Pancreas (tissue), 10 donors: ENCODE measurements around the gene SPECC1L. TPM values are rescaled to one million over a fixed set of nuclear protein-coding genes. Genes with fewer than 3 reads are reported as not detected.
A peak's percentile ranks its signal among the peaks of the same experiment; 100 is the strongest.

Experiments used
- ATAC-seq, 4 donors: fragments of 200-7000 bp; cut with Tn5 transposase; one replicate each; pipeline versions ENCODE4 v1.8.0 to v1.9.1; 2020; ENCODE audit warnings: mild to moderate bottlenecking in 4 of 4, moderate library complexity in 4 of 4
- DNase-seq, 6 donors: peaks; one replicate each; pipeline ENCODE4 v3.0.0-alpha.2; 2020
- FAIRE-seq: peaks from 2 replicates; lab custom pipeline; 2012; peaks lifted over from hg19 to GRCh38; lab: Jason Lieb, UNC
- H3K27ac ChIP-seq, 4 donors: fragments of 200-600 bp; sonication (generic); 1 replicate in 3 of 4; 2 replicates in 1 of 4; pipeline versions ENCODE4 v1.5.0 to v1.8.0; 2020
- H3K27me3 ChIP-seq, 4 donors: fragments of 200-600 bp; one replicate each; pipeline ENCODE4 v1.8.0; 2021
- H3K36me3 ChIP-seq, 3 donors: fragments of 200-600 bp; sonication (generic) in 1 of 3; one replicate each; pipeline versions ENCODE4 v1.5.0 to v1.8.0; 2020 to 2021
- H3K4me1 ChIP-seq, 3 donors: fragments of 200-600 bp; one replicate each; pipeline ENCODE4 v1.8.0; 2021
- H3K4me3 ChIP-seq, 4 donors: fragments of 200-600 bp; sonication (generic) in 2 of 4; one replicate each; pipeline versions ENCODE4 v1.5.0 to v1.8.0; 2020 to 2021
- H3K9me3 ChIP-seq, 4 donors: fragments of 200-600 bp; one replicate each; pipeline ENCODE4 v1.8.0; 2021
- CTCF ChIP-seq, 4 donors: fragments of 200-600 bp; sonication (generic) in 3 of 4; IDR thresholded peaks; one replicate each; pipeline versions ENCODE4 v1.5.0 to v1.8.0; 2021; ENCODE audit warnings: antibody characterized with exemption in 4 of 4
- WGBS, 2 donors: extraction: QIAGEN DNeasy Blood & Tissue Kit; methylation state at CpG; one replicate each; pipeline ENCODE4 v1.1.7; 2013; 5-methylcytosine and 5-hydroxymethylcytosine counted together
- intact Hi-C, 3 donors: fragments of 100-400 bp; cut with DNase I; formaldehyde crosslinking; loops; one replicate each; pipeline versions ENCODE4 v1.11.1 to v1.14.2; 2022
- polyA plus RNA-seq, 2 donors: library from polyadenylated mRNA; stranded (reverse); fragments of 200-250 nt; gene quantifications; one replicate each; pipeline ENCODE4 v1.2.3, GENCODE V29; 2013
- total RNA-seq, 6 donors: library from RNA; stranded (reverse); fragmentation: NEBNext Ultra II Directional in 4 of 6; extraction: Animal tissue kit (Norgen Biotek cat#: 25700) in 4 of 6; gene quantifications; one replicate each; pipeline versions ENCODE4 v1.2.1 to v1.2.4, GENCODE V29; 2021 to 2023
- donor health status: healthy with polysubstance abuse.
- donor health status: DM: no; HTN: no; CAD: no; lungs with moderate emphysema.
- donor health status: DM: no; HTN: no; CAD: no.
- donor health status: control.
- donor health status: control.
- donor health status: Bipolar disorder and iron deficiency.
- donor health status: DM: yes; HTN: yes; CAD: no.
- donor health status: DM: no; HTN: no; CAD: no.
- donor health status: DM: no; HTN: no; CAD: no.
- donor health status: DM: yes; HTN: yes; CAD: no.

Gene SPECC1L
- total and polyA plus RNA-seq, 8 donors, result 8.6 to 36.3 (median 26.5) TPM

DNA sequence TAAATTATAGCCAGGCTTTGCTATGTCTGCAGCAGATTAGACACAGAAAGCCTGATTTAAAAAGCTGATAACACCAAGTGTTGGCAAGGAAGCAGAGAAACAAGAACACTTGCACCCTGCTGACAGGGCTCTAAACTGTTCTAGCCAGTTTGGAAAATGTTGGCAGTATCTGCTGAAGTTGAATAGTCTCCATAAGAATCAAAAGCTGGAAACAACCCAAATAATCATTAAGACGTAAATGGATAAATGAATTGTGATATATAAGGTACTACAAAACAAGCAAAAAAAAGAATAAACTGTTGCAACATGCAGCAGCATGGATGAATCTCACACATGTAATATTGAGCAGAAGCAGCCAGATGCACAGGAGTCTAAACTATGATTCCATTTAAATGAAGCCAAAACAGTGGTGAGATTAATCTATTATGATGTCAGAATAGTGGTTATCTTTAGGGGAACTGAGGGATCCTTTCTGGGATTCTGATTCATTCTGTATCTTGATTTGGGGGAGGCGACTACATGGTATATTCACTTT, 116.4 kb downstream of the SPECC1L start:
- no peaks in the 10 kb centered on the region for H3K9me3 ChIP-seq
- no peaks in the 10 kb centered on the region for H3K4me1 ChIP-seq
- DNase-seq, result no peak
- 88 to 91% methylated on average over 2 of the region's 2 CpGs for WGBS, 2 donors
- TF ChIP-seq CTCF (IDR thresholded peaks at IDR 0.05), result no peak
- intact Hi-C loops, result no loop called here
- no peak overlapping the region for H3K4me3 ChIP-seq
- no peak for FAIRE-seq
- H3K36me3 ChIP-seq, result no peaks in the 10 kb centered on the region
- no peak for ATAC-seq
- no peaks in the 10 kb centered on the region for H3K27me3 ChIP-seq
- H3K27ac ChIP-seq, result no peak overlapping the region

GRCh38 chr22:24389680-24390079, 119.0 kb downstream of the SPECC1L start:
- no peaks in the 10 kb centered on the region for H3K4me1 ChIP-seq
- no peaks in the 10 kb centered on the region for H3K27me3 ChIP-seq
- no peak for ATAC-seq
- H3K4me3 ChIP-seq, result no peak overlapping the region
- WGBS, 2 donors, result 95 to 100% methylated on average over 1 of the region's 1 CpG
- H3K36me3 ChIP-seq, result no peaks in the 10 kb centered on the region
- no peaks in the 10 kb centered on the region for H3K9me3 ChIP-seq
- FAIRE-seq, result no peak
- no peak overlapping the region for H3K27ac ChIP-seq
- intact Hi-C loops, result no loop called here
- DNase-seq, result no peak
- no peak for TF ChIP-seq CTCF (IDR thresholded peaks at IDR 0.05)

DNA sequence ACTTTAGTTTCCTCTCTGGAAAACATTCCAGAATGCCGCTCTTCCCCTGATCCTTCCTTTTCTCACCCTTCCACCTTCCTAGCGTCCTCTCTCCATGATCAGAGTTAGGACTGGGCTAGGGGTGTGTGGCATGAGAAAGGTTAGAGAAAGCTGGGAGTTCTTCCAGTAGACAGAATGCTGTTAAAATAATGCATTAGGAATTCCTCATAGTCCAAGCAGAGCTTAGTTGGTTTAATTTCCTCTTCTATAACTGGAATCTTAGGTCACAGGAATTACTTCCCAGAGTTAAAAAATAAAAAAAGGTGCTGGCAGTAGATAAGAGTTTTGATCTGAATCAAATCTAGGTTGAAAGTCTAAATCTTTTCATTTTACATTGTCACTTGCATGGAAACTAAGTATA, 119.5 kb downstream of the SPECC1L start:
- no peak for TF ChIP-seq CTCF (IDR thresholded peaks at IDR 0.05)
- Histone ChIP-seq H3K4me3 (no peak overlapping the region), H3K4me1 (no peaks in the 10 kb centered on the region), H3K27me3 (no peaks in the 10 kb centered on the region), H3K27ac (no peak overlapping the region), H3K9me3 (no peaks in the 10 kb centered on the region), H3K36me3 (no peaks in the 10 kb centered on the region)
- DNase-seq, result no peak
- ATAC-seq, result no peak
- intact Hi-C loops, result no loop called here
- no peak for FAIRE-seq
- WGBS, 2 donors, result 95 to 99% methylated on average over 2 of the region's 2 CpGs

GRCh38 chr22:24390576-24390975, 119.9 kb downstream of the SPECC1L start:
- intact Hi-C loops, result no loop called here
- H3K4me3 ChIP-seq, result no peak overlapping the region
- 86 to 91% methylated on average over 7 of the region's 7 CpGs for WGBS, 2 donors
- H3K27me3 ChIP-seq, result no peaks in the 10 kb centered on the region
- TF ChIP-seq CTCF (IDR thresholded peaks at IDR 0.05), result no peak
- ATAC-seq (peak in 3 of 4 donors; percentile 17 to 31 (median 23)), FAIRE-seq (no peak), DNase-seq (no peak)
- no peaks in the 10 kb centered on the region for H3K9me3 ChIP-seq
- H3K36me3 ChIP-seq, result no peaks in the 10 kb centered on the region
- no peaks in the 10 kb centered on the region for H3K4me1 ChIP-seq
- no peak overlapping the region for H3K27ac ChIP-seq

GRCh38 chr22:24391836-24392217, 121.2 kb downstream of the SPECC1L start:
- H3K36me3 ChIP-seq, result no peaks in the 10 kb centered on the region
- H3K27me3 ChIP-seq, result no peaks in the 10 kb centered on the region
- no peak overlapping the region for H3K27ac ChIP-seq
- H3K4me3 ChIP-seq, result no peak overlapping the region
- FAIRE-seq, result no peak
- DNase-seq, result no peak
- intact Hi-C loops, result no loop called here
- TF ChIP-seq CTCF (IDR thresholded peaks at IDR 0.05), result no peak
- WGBS, 2 donors, result 90 to 92% methylated on average over 3 of the region's 3 CpGs
- no peaks in the 10 kb centered on the region for H3K4me1 ChIP-seq
- H3K9me3 ChIP-seq, result no peaks in the 10 kb centered on the region
- ATAC-seq, result no peak
